SIG-M5 (cell line): ENCODE measurements around the gene FOXA2.
"Not testable (repeated sequence)": the region's sequence is repeated elsewhere in the genome, so short reads cannot be mapped to it uniquely, and the experiment has no call there.

Experiments used
- DNase-seq: peaks from one replicate; lab custom pipeline; 2025; lab: John Stamatoyannopoulos, UW

FOXA2 gene

DNA sequence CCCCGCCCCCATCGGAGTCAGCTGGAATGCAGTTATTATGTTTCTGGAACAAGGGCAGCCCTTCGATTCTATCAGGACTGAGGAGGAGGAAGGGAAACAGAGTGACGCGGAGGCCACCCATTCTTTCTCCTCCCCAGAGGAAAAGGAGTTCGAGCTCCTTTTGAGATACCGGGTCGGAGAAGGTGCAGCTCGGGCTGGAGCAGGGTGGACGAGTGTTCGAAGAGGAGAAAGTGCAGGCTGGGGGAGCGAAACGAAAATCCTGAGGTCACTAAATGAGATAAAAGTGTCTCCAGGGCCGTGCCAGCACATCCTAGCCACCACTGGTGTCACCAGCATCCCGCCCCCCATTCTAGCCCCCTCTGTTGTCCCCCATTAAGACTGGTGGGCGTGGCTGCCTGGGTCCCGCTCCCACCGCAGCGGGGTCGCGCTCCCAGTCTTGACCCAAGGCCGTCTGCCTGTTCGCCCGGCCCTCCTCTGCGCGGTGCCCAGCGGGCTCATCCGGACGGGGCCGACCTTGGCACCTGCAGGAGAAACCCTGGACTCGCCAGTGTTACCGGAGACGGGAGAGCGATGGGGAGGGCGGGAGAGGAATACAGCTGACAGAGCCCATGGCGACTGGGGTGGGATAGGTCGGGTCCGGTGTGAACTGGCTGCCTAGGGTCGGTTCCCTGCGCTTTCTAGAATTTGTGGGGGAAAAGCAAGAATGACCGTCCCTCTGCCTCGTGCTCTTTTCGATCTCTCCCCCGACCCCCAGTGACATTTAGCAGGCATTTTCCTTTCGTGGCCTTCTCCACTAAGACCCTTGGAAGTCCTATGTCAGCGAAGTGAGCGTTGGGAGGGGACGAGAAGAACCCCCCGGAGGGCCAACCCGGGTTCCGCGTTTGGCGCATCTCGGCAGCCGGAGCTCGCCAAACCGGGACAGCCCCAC, 16.2 kb downstream of the FOXA2 start:
- no peak for DNase-seq

DNA sequence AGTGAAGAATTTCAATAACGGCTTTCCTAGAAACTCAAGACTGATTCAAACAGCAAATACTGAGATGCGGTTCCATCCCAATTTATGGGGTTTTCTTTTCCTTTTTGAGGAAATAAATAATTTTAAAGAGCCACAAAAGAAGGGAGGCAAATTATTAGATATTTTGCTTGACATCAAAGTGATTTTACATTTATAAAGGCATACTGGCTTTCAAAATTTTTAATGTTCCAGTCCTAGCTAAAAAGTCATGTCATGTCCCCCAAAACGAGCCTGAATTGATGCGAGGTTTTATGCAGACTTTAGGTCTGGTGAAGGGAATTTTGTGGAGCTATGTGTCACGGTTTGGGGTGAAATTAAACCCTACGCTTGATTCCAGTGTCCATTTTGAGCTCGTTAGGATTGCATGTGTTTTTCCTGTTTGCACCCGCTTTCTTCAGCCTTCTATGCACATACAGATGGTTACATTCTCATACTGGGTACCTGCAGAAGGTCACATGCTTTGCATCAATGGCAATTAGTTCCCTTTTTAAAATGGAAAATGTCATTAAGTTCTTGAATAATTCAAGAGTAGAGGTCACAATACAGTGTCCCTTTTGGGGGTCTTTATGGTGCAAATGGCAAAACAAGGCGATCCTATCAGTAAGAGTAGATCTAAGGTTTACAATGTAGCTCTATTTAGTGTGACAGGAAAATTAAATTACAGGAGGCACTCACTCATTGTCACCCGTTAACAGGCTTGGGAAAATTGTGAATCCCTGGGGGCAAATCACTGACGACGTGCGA, 17.3 kb downstream of the FOXA2 start:
- DNase-seq = no peak

DNA sequence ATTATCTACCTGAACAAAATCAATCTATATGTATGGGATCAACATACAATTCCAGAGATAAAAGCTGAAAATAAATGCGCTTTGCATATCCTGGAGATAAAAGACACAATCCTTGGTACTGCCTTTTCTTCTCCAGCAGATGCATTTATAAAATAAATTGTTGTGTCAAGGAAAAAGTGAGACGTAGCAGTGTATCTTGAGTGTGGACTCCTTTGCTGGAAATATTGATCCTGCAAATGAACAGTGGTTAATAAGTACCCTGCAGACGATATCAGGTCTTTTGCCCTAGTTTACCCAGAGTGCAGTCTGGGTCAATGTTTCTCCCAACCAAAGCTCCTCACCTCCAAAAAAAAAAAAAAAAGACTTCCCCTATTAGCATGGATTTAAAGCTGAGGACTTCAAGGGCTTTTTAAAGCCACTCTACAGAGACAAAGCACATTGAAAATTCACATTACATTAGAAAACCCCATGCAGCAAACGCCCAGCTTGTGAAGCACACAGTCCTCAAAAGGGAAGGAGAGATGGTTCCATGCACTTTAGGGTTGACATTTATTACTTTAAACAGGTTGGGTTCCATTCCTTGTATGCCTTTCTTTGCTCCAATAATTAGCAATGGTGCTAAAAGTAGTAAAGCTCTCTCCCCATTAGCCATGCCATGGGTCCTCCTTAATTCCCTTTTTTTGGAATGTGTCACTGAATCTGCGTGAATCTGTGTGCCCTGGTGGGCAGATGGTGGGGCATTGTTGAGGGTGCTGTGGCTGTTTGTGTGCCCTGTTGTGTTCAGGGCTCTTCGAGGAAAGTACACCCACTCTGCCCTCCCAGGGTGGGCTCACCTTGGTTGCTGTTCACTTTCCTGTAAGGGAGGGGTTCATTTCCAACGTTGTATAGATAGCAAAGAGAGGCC, 21.1 kb downstream of the FOXA2 start:
- DNase-seq = no peak

DNA sequence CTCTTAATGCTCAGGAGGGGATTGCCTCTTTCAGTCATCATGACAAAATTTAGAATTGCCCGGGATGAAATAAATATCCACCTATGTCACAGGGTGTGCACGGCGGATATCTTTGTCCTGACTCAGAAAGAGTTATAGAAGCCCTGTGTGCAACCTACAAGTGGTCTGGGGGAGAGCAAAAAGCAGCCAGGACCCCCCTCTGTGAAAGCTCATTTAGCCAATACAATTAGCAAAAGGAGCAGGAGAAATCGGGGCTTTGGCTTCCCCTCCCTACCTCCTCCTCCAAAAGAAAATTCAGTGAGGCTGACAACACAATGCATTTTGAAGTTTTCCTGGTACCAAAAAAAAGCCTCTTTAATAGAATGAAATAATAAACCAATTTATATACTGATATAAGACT, 21.8 kb downstream of the FOXA2 start:
- no peak for DNase-seq

DNA sequence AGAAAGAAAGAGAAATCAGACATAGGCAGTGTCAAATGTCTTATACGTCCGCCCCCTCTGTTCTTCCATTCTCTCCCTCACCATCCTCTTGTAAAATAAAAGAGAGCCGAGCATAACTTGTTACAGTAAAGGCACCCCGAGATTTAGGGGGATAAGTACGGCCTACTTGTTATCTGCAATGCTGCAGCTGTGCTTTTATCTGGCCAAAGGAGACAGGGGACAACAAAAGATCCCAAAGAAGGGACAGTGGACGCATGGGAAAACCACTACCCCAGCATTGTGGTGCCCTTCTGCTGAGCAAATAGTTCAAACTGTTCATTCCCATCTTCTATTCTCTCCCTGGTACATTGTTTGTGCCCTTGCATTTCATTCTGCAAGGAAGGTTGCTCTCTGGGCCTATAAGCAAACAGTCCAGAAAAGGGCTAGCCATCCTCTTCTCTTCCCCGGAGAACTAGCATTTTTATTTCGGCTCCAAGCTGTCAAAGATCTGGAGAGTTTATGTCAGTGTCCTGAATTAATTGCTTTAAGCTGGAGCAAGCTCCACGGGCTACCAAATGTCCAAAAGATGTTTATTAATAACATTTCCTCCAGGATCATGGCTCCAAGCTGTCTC, 22.3 kb downstream of the FOXA2 start:
- DNase-seq = no peak

DNA sequence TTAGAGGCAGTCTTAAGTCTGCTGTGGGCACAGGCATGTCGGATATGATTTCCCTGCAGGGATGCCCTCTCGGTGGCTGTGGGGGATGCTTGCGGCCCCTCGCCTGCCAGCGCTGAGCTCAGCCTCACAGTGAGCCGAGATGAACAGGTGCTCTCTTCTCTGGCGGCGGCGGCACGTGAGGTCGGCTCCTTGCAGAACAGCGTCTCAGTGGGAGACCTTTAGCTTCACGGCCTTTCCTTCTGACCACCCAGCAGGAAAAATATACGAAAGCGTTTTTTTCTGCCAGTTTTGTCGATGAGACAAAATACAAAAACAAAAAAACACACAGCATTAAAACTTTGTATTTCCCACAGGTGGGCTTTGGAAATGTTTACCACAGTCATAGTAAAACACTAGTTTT, 23.6 kb downstream of the FOXA2 start:
- no peak for DNase-seq

DNA sequence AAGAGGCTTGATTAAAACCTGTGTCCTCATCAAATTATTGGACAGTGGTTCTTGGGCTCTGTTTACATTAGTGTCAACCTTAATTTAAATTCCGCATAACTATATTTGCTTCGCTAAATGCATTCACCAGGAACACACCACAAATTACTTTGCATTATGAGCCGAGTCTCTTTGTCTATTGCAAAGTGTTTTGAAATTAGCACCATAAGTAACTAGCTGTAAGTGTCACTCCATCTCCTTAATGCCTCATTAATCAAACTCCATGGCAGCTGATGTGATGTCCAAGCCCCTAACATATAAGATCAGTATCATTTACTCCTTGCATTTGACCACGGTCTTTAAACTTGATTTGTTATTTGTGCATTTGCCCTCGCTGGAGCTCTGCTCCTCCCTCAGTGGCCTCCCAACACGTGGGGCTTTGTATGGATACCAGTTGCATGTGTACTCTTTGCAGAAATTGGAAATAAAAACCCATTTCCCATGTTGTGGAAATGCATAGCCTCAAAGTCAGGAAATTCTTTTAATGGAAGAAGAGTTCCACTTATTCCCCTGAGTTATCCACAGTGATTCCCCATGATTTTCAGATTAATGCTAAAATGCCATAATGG, 24.6 kb downstream of the FOXA2 start:
- no peak for DNase-seq

DNA sequence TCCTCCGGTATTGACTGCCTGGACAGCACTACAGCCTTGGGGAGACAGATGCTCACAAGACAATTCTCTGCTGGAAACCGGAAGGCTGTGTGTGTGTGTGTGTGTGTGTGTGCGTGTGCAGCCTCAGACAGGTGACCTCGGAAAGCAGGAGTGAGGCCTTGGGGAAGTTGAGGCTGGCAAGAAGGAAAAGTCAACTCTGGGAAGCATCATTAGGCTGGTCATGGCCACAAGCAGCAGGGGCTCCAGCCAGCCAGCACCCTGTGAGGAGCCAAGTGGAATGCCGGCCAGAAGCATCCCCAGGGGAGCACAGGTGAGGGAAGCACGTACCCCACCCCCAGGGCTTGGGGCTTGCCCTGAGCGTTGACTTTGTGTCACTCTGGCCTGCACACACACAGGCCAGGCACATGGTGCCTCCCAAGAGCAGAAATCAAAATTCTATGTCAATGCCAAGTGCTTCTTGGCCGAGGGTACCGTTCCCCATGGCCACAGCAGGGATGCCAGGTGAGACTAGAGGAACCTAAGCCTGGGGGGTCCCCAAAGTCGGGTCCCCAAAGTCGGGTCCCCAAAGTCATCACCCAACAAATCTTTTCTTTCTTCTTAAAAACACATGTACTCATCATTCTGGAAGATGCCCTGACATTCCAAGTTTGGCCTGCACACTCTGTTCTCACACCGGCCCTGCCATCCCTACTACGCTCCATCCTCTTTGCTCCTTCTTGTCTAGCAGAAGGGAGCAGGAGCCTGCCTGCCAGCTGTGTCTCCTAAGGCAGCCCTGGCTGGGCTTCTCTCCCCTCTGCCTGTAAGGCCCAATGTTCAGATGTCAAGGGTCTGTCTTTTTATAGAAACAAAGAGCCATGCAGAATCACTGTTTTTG, 26.7 kb downstream of the FOXA2 start:
- no peak for DNase-seq

DNA sequence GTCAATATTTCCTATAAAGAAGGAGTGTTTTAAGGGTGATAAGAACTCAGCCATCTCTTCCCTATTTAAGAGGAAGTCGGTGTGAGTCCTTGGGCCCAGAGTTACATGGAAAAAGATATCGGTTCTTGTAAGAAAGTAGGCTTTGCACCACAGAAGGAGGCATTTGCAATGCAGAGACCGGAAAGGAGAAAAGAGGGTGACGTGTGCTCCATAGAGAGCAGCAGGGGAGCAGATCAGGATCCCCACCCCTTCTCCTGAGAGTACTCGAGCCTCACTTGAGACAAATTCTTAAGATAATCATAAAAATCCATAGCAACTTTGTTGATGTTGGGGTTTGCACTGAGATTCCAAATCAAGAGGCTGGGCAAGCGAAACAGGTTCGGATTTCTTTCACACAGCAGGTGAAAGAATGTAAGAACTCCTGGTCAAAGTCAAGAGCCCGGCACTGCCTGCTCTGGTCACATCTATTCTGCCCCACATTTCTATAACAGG, 27.8 kb downstream of the FOXA2 start:
- no peak for DNase-seq

DNA sequence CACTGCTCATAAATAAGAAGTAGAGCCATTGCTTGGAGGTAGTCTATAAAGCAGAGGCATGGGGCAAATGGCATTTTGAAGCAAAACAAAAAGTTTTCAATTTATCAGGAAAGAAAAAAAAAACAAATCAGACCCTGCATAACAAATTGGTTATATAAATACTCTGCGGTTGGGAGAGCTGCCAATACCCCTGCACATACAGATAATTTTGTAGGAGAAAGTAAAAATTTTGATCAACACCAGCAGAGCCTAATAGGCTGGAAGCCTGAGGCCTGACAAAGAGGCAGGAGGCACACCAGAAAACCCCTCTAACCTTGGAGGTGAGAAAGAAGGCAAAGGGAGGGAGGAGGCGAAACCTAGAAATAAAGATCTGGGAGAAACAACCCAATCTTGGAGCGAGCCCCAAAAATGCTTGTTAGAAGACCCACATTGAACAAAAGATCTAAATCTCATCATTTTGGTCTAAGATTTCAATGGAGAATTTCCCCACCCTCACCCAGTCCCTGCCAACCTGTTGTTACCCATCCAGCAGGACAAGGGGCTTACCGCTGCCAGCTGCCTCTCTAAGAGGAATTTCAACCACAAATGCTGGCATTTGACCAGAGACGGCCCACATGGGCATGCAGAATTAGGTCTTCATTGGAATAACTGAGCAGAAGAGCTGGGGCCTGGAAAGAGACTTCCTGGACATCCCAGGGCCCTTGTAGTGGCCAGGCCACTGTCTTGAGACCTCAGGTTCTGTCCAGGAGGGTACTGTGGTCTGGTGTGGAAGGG, 28.4 kb downstream of the FOXA2 start:
- no peak for DNase-seq

DNA sequence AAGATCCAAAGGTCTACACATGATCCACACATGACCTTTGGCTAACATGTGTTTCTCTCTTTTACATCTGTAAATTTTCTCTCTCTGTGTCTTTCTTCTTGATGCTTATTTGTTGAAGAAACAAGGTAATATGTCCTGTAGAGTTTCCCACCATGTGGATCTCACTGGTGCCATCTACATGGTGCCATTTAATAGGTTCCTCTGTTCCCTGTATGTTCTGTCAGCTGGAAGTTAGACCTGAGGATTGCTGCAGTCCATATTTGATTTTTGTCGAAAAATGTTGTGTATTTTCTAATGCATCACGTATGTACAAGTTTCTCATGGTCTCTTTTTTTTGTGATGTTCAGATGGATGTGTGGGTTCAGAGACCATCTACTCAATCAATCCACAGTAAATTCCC, 30.0 kb downstream of the FOXA2 start:
- no peak for DNase-seq

DNA sequence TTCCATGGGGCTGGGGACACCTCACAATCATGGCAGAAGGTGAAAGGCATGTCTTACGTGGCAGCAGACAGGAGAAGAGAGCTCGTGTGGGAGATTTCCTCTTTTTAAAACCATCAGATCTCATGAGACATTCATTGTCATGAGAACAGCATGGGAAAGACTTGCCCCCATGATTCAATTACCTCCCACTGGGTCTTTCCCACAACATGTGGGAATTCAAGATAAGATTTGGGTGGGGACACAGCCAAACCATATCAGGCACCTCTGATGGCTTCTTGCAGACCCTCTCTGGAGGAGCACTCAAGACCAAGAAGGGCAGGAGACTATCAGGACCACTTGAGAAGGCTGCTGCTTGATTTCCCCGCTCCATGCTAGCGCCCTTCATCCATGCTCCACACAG, 33.9 kb downstream of the FOXA2 start:
- DNase-seq = not testable (repeated sequence)

DNA sequence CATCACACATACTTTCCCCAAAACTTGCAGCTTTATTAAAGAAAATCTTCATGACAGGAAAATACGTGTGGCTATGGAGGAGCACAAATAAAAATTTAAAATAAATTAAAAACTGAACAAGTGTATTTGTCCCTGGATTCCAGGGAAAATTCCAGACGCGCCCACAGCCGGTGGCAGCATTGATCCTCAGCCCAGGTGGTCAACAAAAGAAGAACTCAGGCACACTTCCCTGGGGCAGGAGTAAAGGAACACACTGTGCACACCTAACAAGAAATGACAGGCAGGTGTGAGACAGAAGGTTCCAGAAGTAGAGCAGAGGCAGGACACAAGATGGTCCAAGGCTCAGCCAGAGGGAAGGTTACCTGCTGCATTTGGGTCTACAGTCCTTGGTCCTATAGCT, 36.3 kb downstream of the FOXA2 start:
- no peak for DNase-seq

DNA sequence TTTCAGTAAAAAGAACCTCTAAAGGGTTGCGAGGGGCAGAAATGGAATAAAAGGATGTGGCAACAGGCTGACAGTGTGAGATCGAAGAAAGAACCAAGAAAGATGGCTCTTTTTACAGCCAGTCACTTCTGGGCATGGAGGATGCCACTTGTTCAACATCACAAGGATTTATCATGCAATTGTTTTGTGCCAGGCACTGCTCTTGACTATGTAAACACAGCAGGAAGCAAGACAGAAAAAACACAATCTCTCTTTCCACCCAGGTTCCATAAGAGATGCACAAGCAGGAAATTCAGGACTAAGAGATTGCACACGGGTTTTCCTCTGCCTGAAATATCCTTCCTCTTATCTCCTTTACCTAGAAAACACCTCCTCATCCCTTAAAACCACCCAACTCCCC, 38.0 kb downstream of the FOXA2 start:
- no peak for DNase-seq

DNA sequence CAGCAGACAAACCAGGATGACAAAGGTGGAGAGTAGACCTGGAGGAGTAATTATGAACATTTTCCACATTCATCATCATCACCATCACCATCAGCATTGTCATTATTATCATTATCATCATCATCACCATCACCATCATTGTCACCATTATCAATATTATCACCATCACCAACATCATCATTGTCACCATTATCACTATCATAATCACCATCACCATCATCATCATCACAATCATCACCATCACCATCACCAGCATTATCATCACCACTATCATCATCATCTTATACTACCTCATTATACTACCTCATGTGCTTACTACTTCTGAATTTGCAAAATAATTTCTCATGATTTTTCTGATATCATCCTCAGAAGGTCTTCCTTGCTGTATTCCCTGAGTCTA, 39.3 kb downstream of the FOXA2 start:
- DNase-seq = no peak

DNA sequence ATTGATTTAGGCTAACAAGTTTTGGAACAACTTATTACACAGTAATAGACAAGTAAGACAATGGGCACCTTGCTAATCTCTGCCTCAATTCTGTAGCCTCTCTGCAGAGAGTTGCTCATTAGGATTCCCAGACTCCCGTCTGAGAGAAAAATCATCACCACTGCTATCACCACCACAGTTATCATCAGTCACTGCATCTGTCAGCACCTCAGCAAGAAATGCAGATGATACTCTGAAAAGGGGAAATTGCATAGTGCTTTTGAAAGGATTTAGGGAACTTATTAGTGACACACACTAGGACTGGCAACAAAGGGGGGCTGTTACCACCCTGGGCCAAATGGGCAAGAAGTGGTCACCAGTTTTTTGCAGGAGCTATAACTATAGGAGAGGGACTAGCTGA, 39.9 kb downstream of the FOXA2 start:
- DNase-seq = no peak

DNA sequence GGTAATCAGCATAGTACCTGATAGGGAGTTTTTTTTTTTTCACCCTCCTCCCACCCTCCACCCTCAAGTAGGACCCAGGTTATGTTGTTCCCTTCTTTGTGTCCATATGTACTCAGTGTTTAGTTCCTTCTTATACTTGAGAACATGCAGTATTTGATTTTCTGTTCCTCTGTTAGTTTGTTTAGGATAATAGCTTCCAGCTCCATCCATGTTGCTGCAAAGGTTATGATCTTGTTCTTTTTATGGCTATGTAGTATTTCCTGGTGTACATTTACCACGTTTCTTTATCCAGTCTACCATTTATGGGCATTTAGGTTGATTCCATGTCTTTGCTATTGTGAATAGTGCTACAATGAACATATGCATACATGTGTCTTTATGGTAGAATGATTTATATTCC, 41.9 kb downstream of the FOXA2 start:
- DNase-seq = no peak

DNA sequence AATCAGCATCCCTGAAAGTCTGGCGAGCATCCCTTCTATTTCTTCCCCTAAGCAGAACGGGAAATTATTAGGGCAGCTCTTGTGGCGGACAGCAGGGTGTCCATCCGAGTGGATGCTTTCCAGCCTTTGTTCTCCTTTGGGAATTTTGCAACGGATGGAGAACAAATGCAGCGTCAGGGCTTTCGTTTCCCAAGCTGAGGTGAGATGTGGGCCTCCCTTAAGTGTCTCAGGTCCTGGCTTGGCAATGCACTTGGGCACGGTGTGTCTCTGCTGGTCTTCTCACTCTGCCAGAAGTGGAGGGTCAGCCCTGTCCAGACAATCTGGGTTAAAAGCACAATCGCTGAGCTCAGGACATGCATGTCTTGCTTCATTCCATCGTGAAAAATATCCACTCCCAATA, 43.5 kb downstream of the FOXA2 start:
- no peak for DNase-seq

DNA sequence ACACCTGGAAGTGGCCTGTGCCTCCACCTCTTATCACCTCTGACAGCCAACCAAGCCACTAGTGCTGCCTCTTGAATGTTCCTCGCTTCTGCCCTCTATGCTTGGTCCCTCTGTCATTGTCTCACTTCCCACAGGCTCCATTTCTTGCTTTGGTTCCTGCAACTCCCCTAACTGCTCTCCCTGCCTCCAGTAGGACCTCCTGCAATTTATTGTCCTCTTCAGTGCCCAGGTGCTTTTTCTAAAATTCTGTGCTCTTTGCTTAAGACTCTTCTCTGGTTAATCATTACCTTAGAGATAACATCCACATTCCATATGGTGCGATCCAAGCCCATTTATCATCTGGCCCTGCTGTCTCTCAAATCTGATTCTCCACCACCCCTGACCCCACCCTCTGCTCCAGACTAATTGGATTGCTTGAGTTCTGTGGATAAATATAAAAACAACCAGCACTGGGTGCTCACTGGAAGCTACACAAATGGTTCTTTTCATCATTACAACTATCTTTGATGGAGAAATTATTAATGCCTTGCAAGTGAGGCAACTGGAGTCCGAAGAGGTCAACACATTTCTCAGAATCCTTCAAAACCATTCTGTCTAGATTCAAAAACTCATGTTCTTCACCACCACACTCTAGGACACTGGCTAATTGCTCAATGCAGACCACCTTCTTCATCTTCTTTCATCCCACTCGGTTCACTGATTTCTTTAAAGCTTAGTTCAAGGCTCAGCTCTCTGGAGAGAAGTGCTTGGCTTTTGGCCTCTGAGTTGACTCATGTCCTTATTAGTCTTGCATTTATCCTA, 47.2 kb downstream of the FOXA2 start:
- DNase-seq = no peak
